Measurements from ENCODE around the gene GAS7. TPM values are rescaled to one million over a fixed set of nuclear protein-coding genes. Genes with fewer than 3 reads are reported as not detected.
"Not testable (repeated sequence)": the region's sequence is repeated elsewhere in the genome, so short reads cannot be mapped to it uniquely, and the experiment has no call there.

The GAS7 gene
- total and polyA plus RNA-seq, 7 donors, result 1.4 to 16.9 (median 7.0) TPM

- no peaks in the 10 kb centered on the region for H3K4me1 ChIP-seq
- DNase-seq, result no peak
Measured at GRCh38 chr17:10060526-10060925, 137.9 kb downstream of the GAS7 start.

GRCh38 chr17:10059684-10060211 is 138.7 kb downstream of the GAS7 start:
- intact Hi-C loops (cut with DNase I), result no loop called here
- WGBS, 3 donors, result 34 to 45% (median 35%) methylated on average over 11 of the region's 11 CpGs
- no peaks in the 10 kb centered on the region for H3K9me3 ChIP-seq
- no peaks in the 10 kb centered on the region for H3K4me1 ChIP-seq
- H3K36me3 ChIP-seq (ENCODE audit: insufficient read depth in 1 of 2, low read depth in 1 of 2), result no peaks in the 10 kb centered on the region
- H3K27me3 ChIP-seq (ENCODE audit: insufficient read depth in 3 of 3, low read length in 2 of 3), result no peaks in the 10 kb centered on the region
- H3K4me3 ChIP-seq, result no peak overlapping the region
- DNase-seq (peak; percentile 37 to 76), ATAC-seq (peak in 1 of 4 donors; percentile 71)
- TF ChIP-seq, protein P1, sequence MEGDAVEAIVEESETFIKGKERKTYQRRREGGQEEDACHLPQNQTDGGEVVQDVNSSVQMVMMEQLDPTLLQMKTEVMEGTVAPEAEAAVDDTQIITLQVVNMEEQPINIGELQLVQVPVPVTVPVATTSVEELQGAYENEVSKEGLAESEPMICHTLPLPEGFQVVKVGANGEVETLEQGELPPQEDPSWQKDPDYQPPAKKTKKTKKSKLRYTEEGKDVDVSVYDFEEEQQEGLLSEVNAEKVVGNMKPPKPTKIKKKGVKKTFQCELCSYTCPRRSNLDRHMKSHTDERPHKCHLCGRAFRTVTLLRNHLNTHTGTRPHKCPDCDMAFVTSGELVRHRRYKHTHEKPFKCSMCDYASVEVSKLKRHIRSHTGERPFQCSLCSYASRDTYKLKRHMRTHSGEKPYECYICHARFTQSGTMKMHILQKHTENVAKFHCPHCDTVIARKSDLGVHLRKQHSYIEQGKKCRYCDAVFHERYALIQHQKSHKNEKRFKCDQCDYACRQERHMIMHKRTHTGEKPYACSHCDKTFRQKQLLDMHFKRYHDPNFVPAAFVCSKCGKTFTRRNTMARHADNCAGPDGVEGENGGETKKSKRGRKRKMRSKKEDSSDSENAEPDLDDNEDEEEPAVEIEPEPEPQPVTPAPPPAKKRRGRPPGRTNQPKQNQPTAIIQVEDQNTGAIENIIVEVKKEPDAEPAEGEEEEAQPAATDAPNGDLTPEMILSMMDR (IDR thresholded peaks at IDR 0.05), result no peak
- H3K27ac ChIP-seq, result no peak overlapping the region

More at GRCh38 chr17:10060526-10060925, 137.9 kb downstream of the GAS7 start:
- ATAC-seq, result no peak
- Histone ChIP-seq H3K36me3 (ENCODE audit: insufficient read depth in 1 of 2, low read depth in 1 of 2) (no peaks in the 10 kb centered on the region), H3K4me3 (no peak overlapping the region), H3K27me3 (ENCODE audit: insufficient read depth in 3 of 3, low read length in 2 of 3) (no peaks in the 10 kb centered on the region), H3K9me3 (peaks cover 5% of the 10 kb centered on the region), H3K27ac (no peak overlapping the region)
- TF ChIP-seq, protein P1 (IDR thresholded peaks at IDR 0.05), result no peak
- WGBS, 3 donors, result 89 to 94% (median 91%) methylated on average over 8 of the region's 8 CpGs
- intact Hi-C loops (cut with DNase I), result no loop called here

DNA sequence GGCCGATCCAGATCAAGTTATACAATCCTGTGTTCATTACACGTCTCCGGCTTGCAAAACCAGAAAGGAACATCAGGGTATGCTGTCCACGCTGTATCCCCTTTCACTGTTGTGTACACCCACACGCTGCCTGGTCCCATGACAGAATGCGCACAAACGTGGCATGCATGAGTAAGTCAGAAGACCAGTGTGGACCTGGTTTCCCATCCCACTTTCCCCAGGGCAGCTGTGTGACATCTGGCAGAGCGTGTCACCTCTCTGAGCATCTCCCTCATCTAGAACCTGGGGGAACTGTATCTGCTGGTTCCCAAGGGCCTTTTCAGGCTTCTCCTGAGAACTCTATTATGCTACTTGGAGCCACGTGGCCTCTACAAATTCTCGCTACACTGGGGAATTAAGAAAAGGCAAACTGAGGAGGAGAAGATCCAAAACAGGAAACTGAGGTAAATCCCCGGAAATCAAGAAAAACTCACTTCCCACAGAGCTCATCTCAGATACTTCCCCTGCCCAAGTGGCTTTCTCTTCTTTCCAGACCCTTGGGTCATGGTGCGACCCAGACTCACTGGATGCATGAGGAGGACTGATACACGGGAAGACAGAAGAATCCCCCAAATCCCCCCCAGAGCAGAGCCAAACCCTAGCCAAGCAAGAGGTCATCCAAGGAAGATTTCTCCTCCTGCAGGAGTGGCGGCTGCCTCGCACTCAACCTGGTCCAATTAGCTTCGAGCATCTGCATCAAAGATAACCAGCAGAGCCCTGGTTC is 139.3 kb downstream of the GAS7 start:
- H3K4me3 ChIP-seq, result no peak overlapping the region
- H3K4me1 ChIP-seq, result no peaks in the 10 kb centered on the region
- peak; percentile 59 to 60 for DNase-seq
- TF ChIP-seq, protein P1 (IDR thresholded peaks at IDR 0.05), result no peak
- peak in 2 of 4 donors; percentile 38 to 55 for ATAC-seq
- WGBS, 3 donors, result 75 to 83% (median 81%) methylated on average over 16 of the region's 16 CpGs
- H3K9me3 ChIP-seq, result no peaks in the 10 kb centered on the region
- no peak overlapping the region for H3K27ac ChIP-seq
- intact Hi-C loops (cut with DNase I), result no loop called here
- H3K36me3 ChIP-seq (ENCODE audit: insufficient read depth in 1 of 2, low read depth in 1 of 2), result no peaks in the 10 kb centered on the region
- H3K27me3 ChIP-seq (ENCODE audit: insufficient read depth in 3 of 3, low read length in 2 of 3), result no peaks in the 10 kb centered on the region

DNA sequence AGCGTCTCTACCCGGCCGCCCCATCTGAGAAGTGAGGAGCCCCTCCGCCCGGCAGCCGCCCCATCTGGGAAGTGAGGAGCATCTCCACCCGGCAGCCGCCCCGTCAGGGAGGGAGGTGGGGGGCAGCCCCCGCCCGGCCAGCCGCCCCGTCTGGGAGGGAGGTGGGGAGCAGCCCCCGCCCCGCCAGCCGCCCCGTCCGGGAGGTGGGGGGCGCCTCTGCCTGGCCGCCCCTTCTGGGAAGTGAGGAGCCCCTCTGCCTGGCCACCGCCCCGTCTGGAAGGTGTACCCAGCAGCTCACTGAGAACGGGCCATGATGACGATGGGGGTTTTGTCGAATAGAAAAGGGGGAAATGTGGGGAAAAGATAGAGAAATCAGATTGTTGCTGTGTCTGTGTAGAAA is 140.9 kb downstream of the GAS7 start:
- H3K4me3 ChIP-seq; H3K36me3 ChIP-seq (ENCODE audit: insufficient read depth in 1 of 2, low read depth in 1 of 2); ATAC-seq; H3K9me3 ChIP-seq; H3K4me1 ChIP-seq; H3K27ac ChIP-seq; H3K27me3 ChIP-seq (ENCODE audit: insufficient read depth in 3 of 3, low read length in 2 of 3); DNase-seq: not testable (repeated sequence)
- intact Hi-C loops (cut with DNase I), result loop anchor here in 1 of 2 donors (2.0 kb wide), 1 partner anchor 19 kb away; no protein-coding TSS in a partner anchor
- 88 to 94% (median 92%) methylated on average over 15 to 22 of the region's 25 CpGs for WGBS, 3 donors

DNA sequence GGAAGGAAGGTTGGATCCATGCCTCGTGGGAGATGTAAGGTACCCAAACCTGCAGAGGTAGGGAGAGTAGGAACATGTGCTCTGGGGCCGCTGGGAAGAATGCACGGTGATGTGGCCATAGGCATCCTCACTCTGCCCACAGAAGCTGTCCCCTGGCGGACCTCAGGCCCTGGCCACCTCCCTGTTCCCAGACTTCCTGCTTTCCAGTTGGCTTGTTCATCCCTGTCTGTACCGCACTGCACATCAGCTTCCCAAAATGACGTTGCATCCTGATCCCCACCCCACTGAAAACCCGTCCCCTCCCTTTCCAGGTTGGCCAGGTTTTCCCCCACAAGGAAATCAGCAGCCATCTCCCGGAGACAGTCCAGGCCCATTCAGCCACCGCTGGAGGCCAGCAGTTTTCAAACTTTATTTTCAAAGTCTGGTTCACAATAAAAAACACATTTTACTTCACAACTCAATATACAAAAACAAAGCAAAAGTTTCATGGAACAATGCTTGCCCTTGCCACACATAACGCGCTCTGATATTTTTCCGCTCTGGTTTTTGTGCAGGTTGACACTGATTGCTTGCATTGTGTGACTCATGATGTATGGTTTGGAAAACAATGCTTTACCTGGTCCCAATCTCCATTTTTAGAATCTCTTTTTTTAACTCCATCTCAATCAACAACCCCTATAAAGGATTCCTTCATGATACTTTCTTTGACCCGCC is 143.0 kb downstream of the GAS7 start:
- H3K27ac ChIP-seq, result no peak overlapping the region
- no peak overlapping the region for H3K4me3 ChIP-seq
- WGBS, 3 donors, result 73 to 77% (median 75%) methylated on average over 12 to 13 of the region's 13 CpGs
- H3K27me3 ChIP-seq (ENCODE audit: insufficient read depth in 3 of 3, low read length in 2 of 3), result no peaks in the 10 kb centered on the region
- H3K36me3 ChIP-seq (ENCODE audit: insufficient read depth in 1 of 2, low read depth in 1 of 2), result no peaks in the 10 kb centered on the region
- intact Hi-C loops (cut with DNase I), result no loop called here
- H3K4me1 ChIP-seq, result no peaks in the 10 kb centered on the region
- TF ChIP-seq, protein P1 (IDR thresholded peaks at IDR 0.05), result no peak
- no peak for ATAC-seq
- DNase-seq, result no peak
- no peaks in the 10 kb centered on the region for H3K9me3 ChIP-seq

Measured in psoas muscle (tissue), 8 donors.